GM12878 (cell line): Measurements from ENCODE around the gene HECTD2. TPM values are rescaled to one million over a fixed set of nuclear protein-coding genes. Genes with fewer than 3 reads are reported as not detected.
"Not testable (repeated sequence)": the region's sequence is repeated elsewhere in the genome, so short reads cannot be mapped to it uniquely, and the experiment has no call there.

Experiments used
- ATAC-seq: fragments of 200-7000 bp; cut with Tn5 transposase; 3 replicates; pipeline ENCODE4 v1.9.1; 2020; ENCODE audit warnings: mild to moderate bottlenecking, moderate library complexity
- BruUV-seq: library from RNA; stranded (reverse); fragments of 400-500 nt; replicated peaks from 2 replicates; lab custom pipeline; 2021; lab: Mats Ljungman, UMichigan
- CTCF ChIA-PET: fragments of 300-600 bp; sonication (Branson Sonifier 250); formaldehyde crosslinking; extraction: SDS; loops from one replicate; lab custom pipeline; 2021; ENCODE audit warnings: inconsistent platforms; lab: Yijun Ruan, JAX
- POLR2A ChIA-PET: fragments of 350-600 bp; formaldehyde crosslinking; extraction: SDS; loops from one replicate; lab custom pipeline; 2021; ENCODE audit warnings: inconsistent platforms; lab: Charles Lee
- RAD21 ChIA-PET: fragments of 300-600 bp; sonication (Branson Sonifier 250); formaldehyde crosslinking; loops from one replicate; lab custom pipeline; 2023; ENCODE audit warnings: antibody characterized with exemption; ENCODE audit not compliant: unreplicated experiment; lab: Charles Lee
- SMC1A ChIA-PET: fragments of 300-600 bp; sonication (Branson Sonifier 250); formaldehyde crosslinking; loops from one replicate; lab custom pipeline; 2023; ENCODE audit not compliant: unreplicated experiment, uncharacterized antibody; lab: Charles Lee
- DNase-seq: peaks from one replicate; pipeline ENCODE4 v3.0.0-alpha.2; 2011; ENCODE audit warnings: low read depth, low spot score
- FAIRE-seq: peaks from 3 replicates; lab custom pipeline; 2011; peaks lifted over from hg19 to GRCh38; lab: Jason Lieb, UNC
- H2AFZ ChIP-seq: 2 replicates; pipeline ENCODE4 v1.6.0; 2011; ENCODE audit warnings: low read depth, low read length, control low read depth; ENCODE audit not compliant: control insufficient read depth
- H3K27ac ChIP-seq: 2 replicates; pipeline ENCODE4 v1.5.1; 2011; ENCODE audit warnings: control low read depth; ENCODE audit not compliant: control insufficient read depth, insufficient read depth
- H3K27me3 ChIP-seq, 2 experiments: replicated peaks in 1 of 2; 2 replicates each; pipeline versions ENCODE4 v1.6.0 to v1.6.1; 2011; ENCODE audit warnings: low read length in 1 of 2; ENCODE audit not compliant: control insufficient read depth in 2 of 2, insufficient read depth in 2 of 2
- H3K36me3 ChIP-seq, 2 experiments: 2 replicates each; pipeline ENCODE4 v1.5.1; 2011; ENCODE audit warnings: low read length in 1 of 2; ENCODE audit not compliant: control insufficient read depth in 2 of 2, insufficient read depth in 2 of 2
- H3K4me1 ChIP-seq: 2 replicates; pipeline ENCODE4 v1.6.1; 2011; ENCODE audit warnings: mild to moderate bottlenecking, low read length, moderate library complexity, mixed read lengths; ENCODE audit not compliant: control insufficient read depth, insufficient read depth
- H3K4me2 ChIP-seq: 2 replicates; pipeline ENCODE4 v1.6.0; 2011; ENCODE audit warnings: control low read depth; ENCODE audit not compliant: control insufficient read depth, insufficient read depth
- H3K4me3 ChIP-seq: fragments of 200-600 bp; sonication (generic); 2 replicates; pipeline ENCODE4 v1.5.1; 2016
- H3K79me2 ChIP-seq: 2 replicates; pipeline ENCODE4 v1.6.0; 2011; ENCODE audit warnings: low read length; ENCODE audit not compliant: control insufficient read depth, insufficient read depth
- H3K9ac ChIP-seq: 2 replicates; pipeline ENCODE4 v1.8.0; 2011; ENCODE audit warnings: low read length, control low read depth, mixed read lengths; ENCODE audit not compliant: control insufficient read depth, insufficient read depth
- H3K9me3 ChIP-seq: replicated peaks from 3 replicates; pipeline ENCODE4 v1.5.1; 2011; ENCODE audit warnings: mild to moderate bottlenecking, low read length; ENCODE audit not compliant: control insufficient read depth, insufficient read depth
- H4K20me1 ChIP-seq: 2 replicates; pipeline ENCODE4 v1.6.0; 2011; ENCODE audit not compliant: control insufficient read depth, insufficient read depth
- EED ChIP-seq: sonication (generic); IDR thresholded peaks from 2 replicates; pipeline ENCODE4 v1.6.1; 2016; ENCODE audit warnings: antibody characterized with exemption, low read depth
- NKRF ChIP-seq: fragments of 450-650 bp; conservative IDR thresholded peaks from 2 replicates; pipeline ENCODE4 v1.6.1; 2017; ENCODE audit warnings: mild to moderate bottlenecking, moderate library complexity
- POLR2AphosphoS5 ChIP-seq: IDR thresholded peaks from 2 replicates; pipeline ENCODE4 v1.6.1; 2011; ENCODE audit warnings: mild to moderate bottlenecking, low read length, inconsistent platforms
- POU2F2 ChIP-seq: IDR thresholded peaks from 3 replicates; pipeline ENCODE4 v1.6.1; 2011; ENCODE audit warnings: low read depth, mild to moderate bottlenecking, low read length, borderline replicate concordance
- SMAD1 ChIP-seq: fragments of 450-650 bp; IDR thresholded peaks from 2 replicates; pipeline ENCODE4 v1.6.1; 2018; ENCODE audit warnings: mild to moderate bottlenecking, low read depth; ENCODE audit not compliant: partially characterized antibody
- ZNF622 ChIP-seq: fragments of 450-650 bp; IDR thresholded peaks from 2 replicates; pipeline ENCODE4 v1.6.1; 2017; ENCODE audit warnings: mild to moderate bottlenecking, inconsistent platforms
- WGBS: methylation state at CpG from one replicate; pipeline ENCODE4 v1.1.6; 2016; ENCODE audit warnings: low lambda C conversion rate; ENCODE audit not compliant: insufficient replicate concordance, insufficient coverage; ENCODE audit errors: missing lambda C conversion rate; 5-methylcytosine and 5-hydroxymethylcytosine counted together
- in situ Hi-C: fragments of 300-500 bp; cut with MboI; formaldehyde crosslinking; loops from 9 replicates; pipeline ENCODE4 v1.14.3; 2018; ENCODE audit warnings: mixed read lengths
- intact Hi-C: fragments of 100-400 bp; cut with micrococcal nuclease; formaldehyde crosslinking; loops from one replicate; pipeline ENCODE4 v1.14.2; 2022; ENCODE audit not compliant: unreplicated experiment
- polyA plus RNA-seq, 11 experiments: library from polyadenylated mRNA; depleted of rRNA in 4 of 11; unstranded in 6 of 11; stranded (reverse) in 5 of 11; fragments of >200 nt; fragmentation: Nextera tagmentation in 4 of 11; fragmentation: Illumina TruSeq in 1 of 11; extraction: Ambion mirVana in 4 of 11; extraction: Trizol in 1 of 11; gene quantifications; 1 replicate in 1 of 11; 2 replicates in 10 of 11; pipeline versions ENCODE4 v1.2.1 to v1.2.3, GENCODE V29; 2011 to 2016; ENCODE audit warnings: inconsistent platforms in 2 of 11, missing spikeins in 2 of 11, low read depth in 1 of 11
- total RNA-seq, 4 experiments: library from RNA; depleted of rRNA in 3 of 4; stranded (reverse); fragments of >200 nt in 3 of 4; fragmentation: Illumina TruSeq in 1 of 4; extraction: Trizol in 1 of 4; gene quantifications; 2 replicates each; pipeline versions ENCODE4 v1.2.1 to v1.2.3, GENCODE V29; 2013 to 2021
- TF ChIP-seq, protein P1 (sequence below): IDR thresholded peaks from 2 replicates; pipeline ENCODE4 v1.6.1; 2012; ENCODE audit warnings: low read depth, low read length, improper control_type of control experiment

HECTD2 gene
- total and polyA plus RNA-seq, 10 of the 15 experiments (the other 5 are each of a cell fraction or from before 2014, with no cell fraction given), result 0.87 to 3.0 (median 1.7) TPM

DNA sequence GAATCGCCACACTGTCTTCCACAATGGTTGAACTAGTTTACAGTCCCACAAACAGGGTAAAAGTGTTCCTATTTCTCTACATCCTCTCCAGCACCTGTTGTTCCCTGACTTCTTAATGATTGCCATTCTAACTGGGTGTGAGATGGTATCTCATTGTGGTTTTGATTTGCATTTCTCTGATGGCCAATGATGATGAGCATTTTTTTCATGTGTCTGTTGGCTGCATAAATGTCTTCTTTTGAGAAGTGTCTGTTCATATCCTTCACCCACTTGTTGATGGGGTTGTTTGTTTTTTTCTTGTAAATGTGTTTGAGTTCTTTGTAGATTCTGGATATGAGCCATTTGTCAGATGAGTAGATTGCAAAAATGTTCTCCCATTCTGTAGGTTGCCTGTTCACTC lies 45.0 kb downstream of the HECTD2 start:
- BruUV-seq, intact Hi-C loops: not testable (repeated sequence)

DNA sequence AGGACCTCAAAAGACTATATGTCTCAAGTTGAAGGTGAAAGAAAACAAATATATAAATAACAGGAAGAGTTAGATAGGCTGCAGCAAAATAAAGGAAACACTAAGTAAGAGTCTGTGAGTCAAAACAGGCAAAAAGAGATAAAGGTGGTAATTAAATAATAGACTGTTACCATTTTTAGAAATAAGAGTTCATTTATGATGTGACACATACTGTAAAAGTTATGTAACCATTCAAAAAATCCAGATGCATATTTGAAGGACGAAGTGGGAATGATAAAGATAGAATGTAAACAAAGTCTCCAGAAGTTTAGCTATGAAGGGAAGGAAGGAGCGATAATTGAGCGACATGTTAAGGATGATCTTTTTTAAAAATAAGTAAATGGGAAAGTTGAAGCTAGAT lies 50.5 kb downstream of the HECTD2 start:
- FAIRE-seq (no peak), DNase-seq (no peak), ATAC-seq (no peak)
- no TSS peak for BruUV-seq
- no peaks in the 10 kb centered on the region for H3K4me1 ChIP-seq
- H4K20me1 ChIP-seq, result no peaks in the 10 kb centered on the region
- H3K36me3 ChIP-seq, result no peaks in the 10 kb centered on the region
- no peak overlapping the region for H3K27ac ChIP-seq
- intact Hi-C loops (no loop called here), in situ Hi-C loops (no loop called here)
- H3K4me3 ChIP-seq, result no peak overlapping the region
- ChIA-PET POLR2A (no interaction called here), SMC1A (no interaction called here), CTCF (no interaction called here), RAD21 (no interaction called here)
- TF ChIP-seq, protein P1, sequence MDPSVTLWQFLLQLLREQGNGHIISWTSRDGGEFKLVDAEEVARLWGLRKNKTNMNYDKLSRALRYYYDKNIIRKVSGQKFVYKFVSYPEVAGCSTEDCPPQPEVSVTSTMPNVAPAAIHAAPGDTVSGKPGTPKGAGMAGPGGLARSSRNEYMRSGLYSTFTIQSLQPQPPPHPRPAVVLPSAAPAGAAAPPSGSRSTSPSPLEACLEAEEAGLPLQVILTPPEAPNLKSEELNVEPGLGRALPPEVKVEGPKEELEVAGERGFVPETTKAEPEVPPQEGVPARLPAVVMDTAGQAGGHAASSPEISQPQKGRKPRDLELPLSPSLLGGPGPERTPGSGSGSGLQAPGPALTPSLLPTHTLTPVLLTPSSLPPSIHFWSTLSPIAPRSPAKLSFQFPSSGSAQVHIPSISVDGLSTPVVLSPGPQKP, result no peak
- TF ChIP-seq NKRF, result no peak
- no peak for TF ChIP-seq POU2F2
- no peak for TF ChIP-seq SMAD1
- no peak for TF ChIP-seq POLR2AphosphoS5
- no peak for TF ChIP-seq EED
- no peak for TF ChIP-seq ZNF622
- 71% methylated on average over 3 of the region's 3 CpGs for WGBS
- no peaks in the 10 kb centered on the region for H3K9me3 ChIP-seq
- no peak overlapping the region for H3K4me2 ChIP-seq
- H2AFZ ChIP-seq, result no peak overlapping the region
- no peaks in the 10 kb centered on the region for H3K79me2 ChIP-seq
- no peak overlapping the region for H3K9ac ChIP-seq
- no peaks in the 10 kb centered on the region for H3K27me3 ChIP-seq

More for the DNA sequence above, 45.0 kb downstream of the HECTD2 start:
- RAD21 ChIA-PET, H3K4me3 ChIP-seq, H3K4me2 ChIP-seq, H2AFZ ChIP-seq, POLR2A ChIA-PET, H3K79me2 ChIP-seq, CTCF ChIA-PET, H3K9me3 ChIP-seq, H3K36me3 ChIP-seq, H3K27ac ChIP-seq, in situ Hi-C loops, H3K9ac ChIP-seq, H4K20me1 ChIP-seq, SMC1A ChIA-PET, ATAC-seq, H3K4me1 ChIP-seq, FAIRE-seq, DNase-seq, H3K27me3 ChIP-seq: not testable (repeated sequence)
- 36% methylated on average over 1 of the region's 1 CpG for WGBS
